ENCODE data around the gene MPO. TPM values are rescaled to one million over a fixed set of nuclear protein-coding genes. Genes with fewer than 3 reads are reported as not detected.

The MPO gene
- total and polyA plus RNA-seq, 10 of the 15 experiments (the other 5 are each of a cell fraction or from before 2014, with no cell fraction given), result 0.06 to 0.49 (median 0.14) TPM

DNA sequence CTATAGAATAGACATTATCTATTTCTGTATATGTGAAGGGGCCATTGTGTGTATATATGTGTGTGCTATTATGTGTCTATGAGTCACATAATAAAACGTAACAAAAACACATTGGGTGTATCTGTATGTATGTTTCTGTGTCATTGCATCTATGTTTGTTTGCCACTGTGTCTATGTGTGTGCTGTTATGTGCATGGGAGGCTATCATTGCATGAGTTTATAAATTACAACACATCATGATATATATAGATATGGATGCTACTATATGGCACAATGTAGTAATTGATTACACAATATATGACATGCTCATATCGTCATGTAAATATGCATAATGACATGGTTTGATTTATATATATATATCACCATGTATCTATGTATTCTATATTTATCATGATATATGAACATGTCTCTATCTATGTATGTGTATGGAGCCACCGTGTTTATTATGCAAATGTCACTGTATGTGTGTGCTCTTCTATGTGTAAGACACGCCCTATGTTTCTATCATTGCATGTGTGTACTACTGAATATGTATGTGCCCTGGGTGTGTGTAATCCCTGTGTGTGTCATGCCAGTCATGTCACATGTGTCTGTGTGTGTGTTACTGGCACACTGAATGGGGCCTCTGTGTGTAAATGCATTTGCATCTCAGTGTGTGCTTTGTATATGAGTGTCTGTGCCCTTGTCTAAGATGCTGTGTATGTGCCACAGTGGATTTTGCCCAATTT is 49.2 kb upstream of the MPO start (continued):
- TF ChIP-seq HSF1 (IDR thresholded peaks at IDR 0.05; ENCODE audit: low read depth, low read length), result no peak
- TF ChIP-seq ZBTB11 (CRISPR knock-in tag; IDR thresholded peaks at IDR 0.05), result peak; percentile 75
- no peak; the same call in 1 of the 2 replicates for TF ChIP-seq EZH2 (IDR thresholded peaks at IDR 0.05; ENCODE audit: borderline replicate concordance, control insufficient read depth, low read depth, low read length)
- TF ChIP-seq TCF3 (IDR thresholded peaks at IDR 0.05; ENCODE audit: borderline replicate concordance, insufficient read depth, low read depth, low read length), result no peak
- no peak for TF ChIP-seq FOXM1 (IDR thresholded peaks at IDR 0.05; ENCODE audit: low read depth, low read length)
- no peak for TF ChIP-seq KAT2A (conservative IDR thresholded peaks at IDR 0.05; ENCODE audit: control insufficient read depth, low read depth, low read length)
- no peak for TF ChIP-seq SPI1 (IDR thresholded peaks at IDR 0.05; ENCODE audit: borderline replicate concordance, insufficient read depth, low read depth, low read length)
- no peak for TF ChIP-seq NR2F1 (conservative IDR thresholded peaks at IDR 0.05)
- no peak for TF ChIP-seq NFYA (IDR thresholded peaks at IDR 0.05; ENCODE audit: borderline replicate concordance, low read depth, low read length)
- TF ChIP-seq FOXK2 (IDR thresholded peaks at IDR 0.05), result no peak; the same call in 1 of the 2 replicates
- TF ChIP-seq E2F4 (IDR thresholded peaks at IDR 0.05; ENCODE audit: low read depth, low read length), result no peak
- TF ChIP-seq E4F1 (IDR thresholded peaks at IDR 0.05; ENCODE audit: borderline replicate concordance, partially characterized antibody), result no peak
- TF ChIP-seq, protein P1, sequence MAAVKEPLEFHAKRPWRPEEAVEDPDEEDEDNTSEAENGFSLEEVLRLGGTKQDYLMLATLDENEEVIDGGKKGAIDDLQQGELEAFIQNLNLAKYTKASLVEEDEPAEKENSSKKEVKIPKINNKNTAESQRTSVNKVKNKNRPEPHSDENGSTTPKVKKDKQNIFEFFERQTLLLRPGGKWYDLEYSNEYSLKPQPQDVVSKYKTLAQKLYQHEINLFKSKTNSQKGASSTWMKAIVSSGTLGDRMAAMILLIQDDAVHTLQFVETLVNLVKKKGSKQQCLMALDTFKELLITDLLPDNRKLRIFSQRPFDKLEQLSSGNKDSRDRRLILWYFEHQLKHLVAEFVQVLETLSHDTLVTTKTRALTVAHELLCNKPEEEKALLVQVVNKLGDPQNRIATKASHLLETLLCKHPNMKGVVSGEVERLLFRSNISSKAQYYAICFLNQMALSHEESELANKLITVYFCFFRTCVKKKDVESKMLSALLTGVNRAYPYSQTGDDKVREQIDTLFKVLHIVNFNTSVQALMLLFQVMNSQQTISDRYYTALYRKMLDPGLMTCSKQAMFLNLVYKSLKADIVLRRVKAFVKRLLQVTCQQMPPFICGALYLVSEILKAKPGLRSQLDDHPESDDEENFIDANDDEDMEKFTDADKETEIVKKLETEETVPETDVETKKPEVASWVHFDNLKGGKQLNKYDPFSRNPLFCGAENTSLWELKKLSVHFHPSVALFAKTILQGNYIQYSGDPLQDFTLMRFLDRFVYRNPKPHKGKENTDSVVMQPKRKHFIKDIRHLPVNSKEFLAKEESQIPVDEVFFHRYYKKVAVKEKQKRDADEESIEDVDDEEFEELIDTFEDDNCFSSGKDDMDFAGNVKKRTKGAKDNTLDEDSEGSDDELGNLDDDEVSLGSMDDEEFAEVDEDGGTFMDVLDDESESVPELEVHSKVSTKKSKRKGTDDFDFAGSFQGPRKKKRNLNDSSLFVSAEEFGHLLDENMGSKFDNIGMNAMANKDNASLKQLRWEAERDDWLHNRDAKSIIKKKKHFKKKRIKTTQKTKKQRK (IDR thresholded peaks at IDR 0.05; ENCODE audit: low read depth, low read length), result peak; percentile 39; the same call in 1 of the 2 replicates
- no peak for TF ChIP-seq IKZF1 (conservative IDR thresholded peaks at IDR 0.05)
- no peak for TF ChIP-seq RB1 (IDR thresholded peaks at IDR 0.05; ENCODE audit: borderline replicate concordance)
- TF ChIP-seq RFX5 (IDR thresholded peaks at IDR 0.05; ENCODE audit: low read depth, low read length), result no peak

Data from GM12878 (cell line).